Measurements from ENCODE around the gene FETUB. TPM values are rescaled to one million over a fixed set of nuclear protein-coding genes. Genes with fewer than 3 reads are reported as not detected.

Gene FETUB
- total RNA-seq, 1 experiment from 2014 or later, result not detected

DNA sequence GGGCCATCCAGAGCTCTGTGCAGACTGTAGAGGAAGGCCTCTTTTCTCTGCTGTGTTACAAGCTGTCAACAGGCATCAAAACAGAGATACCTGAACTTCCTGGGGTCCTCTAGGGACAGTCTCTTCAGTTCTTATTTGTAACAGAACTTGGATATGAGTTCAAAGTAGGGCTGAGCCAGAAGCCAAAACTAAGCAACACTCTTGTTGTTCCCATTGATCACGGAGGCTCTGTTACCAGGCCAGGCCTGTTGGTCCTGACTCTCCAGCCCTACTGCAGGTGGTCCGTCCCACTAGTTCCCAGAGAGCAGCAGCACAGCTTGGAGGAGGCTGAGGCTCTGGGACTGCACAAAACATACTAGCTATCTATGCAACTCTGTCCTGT lies 40.4 kb upstream of the FETUB start:
- peaks cover 20% of the 10 kb centered on the region for H3K36me3 Mint-ChIP-seq (ENCODE audit: insufficient read depth, unreplicated experiment)
- H3K4me3 ChIP-seq (ENCODE audit: low read depth, low read length), result no peak overlapping the region
- peaks cover 70% of the 10 kb centered on the region for H3K4me1 Mint-ChIP-seq (ENCODE audit: low read depth, unreplicated experiment)
- H3K4me3 Mint-ChIP-seq (ENCODE audit: unreplicated experiment), result no peak overlapping the region
- no peaks in the 10 kb centered on the region for H3K27me3 ChIP-seq (replicated peaks; ENCODE audit: control insufficient read depth, insufficient read depth, low read length)
- H3K9me3 ChIP-seq, result no peaks in the 10 kb centered on the region
- peak overlapping the region; percentile 96 for H3K27ac Mint-ChIP-seq (ENCODE audit: unreplicated experiment)
- H3K36me3 ChIP-seq (ENCODE audit: control insufficient read depth, insufficient read depth, low read length), result no peaks in the 10 kb centered on the region
- POLR2A ChIA-PET, result interaction anchor here (1.0 kb wide), 1 partner anchor 30 kb away, joined by 4 read pairs; the partner anchor contains the start of gene DNAJB11
- BruUV-seq (replicated peaks), result TSS peak; percentile 73
- TF ChIP-seq, protein P1, sequence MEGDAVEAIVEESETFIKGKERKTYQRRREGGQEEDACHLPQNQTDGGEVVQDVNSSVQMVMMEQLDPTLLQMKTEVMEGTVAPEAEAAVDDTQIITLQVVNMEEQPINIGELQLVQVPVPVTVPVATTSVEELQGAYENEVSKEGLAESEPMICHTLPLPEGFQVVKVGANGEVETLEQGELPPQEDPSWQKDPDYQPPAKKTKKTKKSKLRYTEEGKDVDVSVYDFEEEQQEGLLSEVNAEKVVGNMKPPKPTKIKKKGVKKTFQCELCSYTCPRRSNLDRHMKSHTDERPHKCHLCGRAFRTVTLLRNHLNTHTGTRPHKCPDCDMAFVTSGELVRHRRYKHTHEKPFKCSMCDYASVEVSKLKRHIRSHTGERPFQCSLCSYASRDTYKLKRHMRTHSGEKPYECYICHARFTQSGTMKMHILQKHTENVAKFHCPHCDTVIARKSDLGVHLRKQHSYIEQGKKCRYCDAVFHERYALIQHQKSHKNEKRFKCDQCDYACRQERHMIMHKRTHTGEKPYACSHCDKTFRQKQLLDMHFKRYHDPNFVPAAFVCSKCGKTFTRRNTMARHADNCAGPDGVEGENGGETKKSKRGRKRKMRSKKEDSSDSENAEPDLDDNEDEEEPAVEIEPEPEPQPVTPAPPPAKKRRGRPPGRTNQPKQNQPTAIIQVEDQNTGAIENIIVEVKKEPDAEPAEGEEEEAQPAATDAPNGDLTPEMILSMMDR (IDR thresholded peaks at IDR 0.05; ENCODE audit: insufficient read depth in 1 of 2, low read depth in 1 of 2, low read length in 1 of 2, severe bottlenecking in 1 of 2, unreplicated experiment in 1 of 2), result no peak
- intact Hi-C loops (cut with micrococcal nuclease; ENCODE audit: unreplicated experiment), result loop anchor here (1.0 kb wide), 2 partner anchors 9 to 13 kb away; no protein-coding TSS in a partner anchor
- no peaks in the 10 kb centered on the region for H3K27me3 Mint-ChIP-seq (ENCODE audit: insufficient read depth, unreplicated experiment)
- no peaks in the 10 kb centered on the region for H3K9me3 Mint-ChIP-seq (ENCODE audit: unreplicated experiment)
- no peak for DNase-seq
- H3K4me1 ChIP-seq, result peaks cover 75% of the 10 kb centered on the region
- CTCF ChIA-PET, result interaction anchor here (0.9 kb wide), 2 partner anchors 15 to 17 kb away, joined by 3 to 5 read pairs; no protein-coding TSS in a partner anchor

DNA sequence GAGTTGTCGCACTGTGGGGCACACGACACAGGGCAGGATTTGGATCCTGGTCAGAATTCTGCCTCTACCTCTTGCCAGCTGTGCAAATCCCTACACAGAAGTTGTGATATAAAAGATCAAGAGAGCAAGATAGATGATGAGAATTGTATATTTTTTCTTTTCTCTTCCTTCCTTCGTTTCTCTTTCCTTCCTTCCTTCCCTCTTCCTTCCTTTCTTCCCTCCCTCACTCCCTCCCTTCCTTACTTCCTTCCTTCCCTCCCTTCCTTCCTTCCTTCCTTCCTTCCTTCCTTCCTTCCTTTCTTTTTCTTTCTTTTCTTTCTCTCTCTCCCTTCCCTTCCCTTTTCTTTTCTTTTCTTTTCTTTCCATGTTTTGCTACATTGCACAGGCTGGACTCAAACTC lies 39.3 kb upstream of the FETUB start:
- Mint-ChIP-seq H3K36me3 (ENCODE audit: insufficient read depth, unreplicated experiment) (peaks cover 20% of the 10 kb centered on the region), H3K27me3 (ENCODE audit: insufficient read depth, unreplicated experiment) (no peaks in the 10 kb centered on the region), H3K27ac (ENCODE audit: unreplicated experiment) (peak overlapping the region; percentile 43), H3K4me1 (ENCODE audit: low read depth, unreplicated experiment) (peaks cover 77% of the 10 kb centered on the region), H3K4me3 (ENCODE audit: unreplicated experiment) (no peak overlapping the region), H3K9me3 (ENCODE audit: unreplicated experiment) (no peaks in the 10 kb centered on the region)
- no TSS peak for BruUV-seq (replicated peaks)
- Histone ChIP-seq H3K36me3 (ENCODE audit: control insufficient read depth, insufficient read depth, low read length) (no peaks in the 10 kb centered on the region), H3K27me3 (replicated peaks; ENCODE audit: control insufficient read depth, insufficient read depth, low read length) (no peaks in the 10 kb centered on the region), H3K4me1 (peaks cover 86% of the 10 kb centered on the region), H3K9me3 (no peaks in the 10 kb centered on the region), H3K4me3 (ENCODE audit: low read depth, low read length) (no peak overlapping the region)
- POLR2A ChIA-PET, result no interaction called here
- TF ChIP-seq, protein P1 (IDR thresholded peaks at IDR 0.05; ENCODE audit: insufficient read depth in 1 of 2, low read depth in 1 of 2, low read length in 1 of 2, severe bottlenecking in 1 of 2, unreplicated experiment in 1 of 2), result no peak
- no peak for DNase-seq
- intact Hi-C loops (cut with micrococcal nuclease; ENCODE audit: unreplicated experiment), result no loop called here
- CTCF ChIA-PET, result interaction anchor here (0.9 kb wide), 1 partner anchor 14 kb away, joined by 3 read pairs; no protein-coding TSS in a partner anchor

- Mint-ChIP-seq H3K4me3 (ENCODE audit: unreplicated experiment) (no peak overlapping the region), H3K36me3 (ENCODE audit: insufficient read depth, unreplicated experiment) (peaks cover 12% of the 10 kb centered on the region), H3K27me3 (ENCODE audit: insufficient read depth, unreplicated experiment) (no peaks in the 10 kb centered on the region), H3K9me3 (ENCODE audit: unreplicated experiment) (no peaks in the 10 kb centered on the region), H3K4me1 (ENCODE audit: low read depth, unreplicated experiment) (peaks cover 71% of the 10 kb centered on the region), H3K27ac (ENCODE audit: unreplicated experiment) (peak overlapping the region; percentile 96)
- no peaks in the 10 kb centered on the region for H3K9me3 ChIP-seq
- TF ChIP-seq, protein P1 (IDR thresholded peaks at IDR 0.05; ENCODE audit: insufficient read depth in 1 of 2, low read depth in 1 of 2, low read length in 1 of 2, severe bottlenecking in 1 of 2, unreplicated experiment in 1 of 2), result no peak
- ChIA-PET CTCF (no interaction called here), POLR2A (no interaction called here)
- H3K4me3 ChIP-seq (ENCODE audit: low read depth, low read length), result no peak overlapping the region
- H3K27me3 ChIP-seq (replicated peaks; ENCODE audit: control insufficient read depth, insufficient read depth, low read length), result no peaks in the 10 kb centered on the region
- BruUV-seq (replicated peaks), result no TSS peak
- intact Hi-C loops (cut with micrococcal nuclease; ENCODE audit: unreplicated experiment), result no loop called here
- peaks cover 83% of the 10 kb centered on the region for H3K4me1 ChIP-seq
- H3K36me3 ChIP-seq (ENCODE audit: control insufficient read depth, insufficient read depth, low read length), result no peaks in the 10 kb centered on the region
- DNase-seq, result no peak
Measured at GRCh38 chr3:186603159-186603558, 37.0 kb upstream of the FETUB start.
